Astrocyte of the spinal cord (primary cell): ENCODE data around the gene CIRBP.
"Not testable (repeated sequence)": the region's sequence is repeated elsewhere in the genome, so short reads cannot be mapped to it uniquely, and the experiment has no call there.

Experiments
- DNase-seq: peaks from one replicate; pipeline ENCODE4 v3.0.0; 2011; ENCODE audit warnings: low read depth, low spot score
- H3K4me3 ChIP-seq: 2 replicates; pipeline ENCODE4 v1.5.1; 2011; ENCODE audit warnings: low read depth, mild to moderate bottlenecking, low read length, moderate library complexity
- in situ Hi-C: cut with HindIII; loops from 2 replicates; pipeline ENCODE4 v1.10.0; 2017; ENCODE audit warnings: low sequenced_read_pairs
- TF ChIP-seq, protein P1 (sequence below): IDR thresholded peaks from 2 replicates; pipeline ENCODE4 v1.5.1; 2012; ENCODE audit warnings: low read depth, mild to moderate bottlenecking, low read length, inconsistent platforms

CIRBP gene

DNA sequence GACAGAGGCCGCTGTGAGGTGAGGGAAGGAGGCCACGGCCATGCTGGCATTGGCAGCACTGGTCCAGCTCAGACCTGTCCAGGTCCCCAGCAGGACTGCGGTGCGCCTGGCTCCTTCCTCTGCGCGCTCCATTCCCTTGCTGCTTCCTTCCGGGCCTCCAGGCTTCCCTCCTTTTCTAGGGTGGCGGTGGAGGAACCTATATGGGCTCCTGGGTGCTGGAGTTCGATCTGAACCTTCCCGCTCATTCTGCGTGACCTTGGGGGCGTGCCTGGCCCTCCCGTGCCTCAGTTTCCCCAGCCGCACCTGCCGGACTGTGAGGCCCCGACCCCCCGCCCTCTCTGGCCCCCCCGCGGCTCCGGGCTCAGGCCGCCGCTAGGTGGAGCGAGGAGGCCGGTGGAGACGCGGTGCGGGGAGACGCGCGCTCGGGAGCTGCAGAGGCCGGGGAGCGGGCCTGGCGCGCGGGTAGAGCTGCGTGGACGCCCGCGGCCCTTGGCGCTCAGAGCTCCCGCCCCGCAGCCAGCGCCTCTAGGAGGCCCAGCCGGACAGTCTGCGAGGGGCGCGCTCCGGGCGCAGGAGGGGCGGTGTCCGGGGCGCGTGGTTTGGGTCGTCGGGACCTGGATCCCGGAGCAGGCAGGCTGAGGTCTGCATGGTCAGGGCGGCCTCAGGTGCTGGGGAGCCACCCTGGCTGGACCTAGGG lies 46.5 kb downstream of the CIRBP start:
- DNase-seq = peak; percentile 33
- in situ Hi-C loops = no loop called here
- TF ChIP-seq, protein P1, sequence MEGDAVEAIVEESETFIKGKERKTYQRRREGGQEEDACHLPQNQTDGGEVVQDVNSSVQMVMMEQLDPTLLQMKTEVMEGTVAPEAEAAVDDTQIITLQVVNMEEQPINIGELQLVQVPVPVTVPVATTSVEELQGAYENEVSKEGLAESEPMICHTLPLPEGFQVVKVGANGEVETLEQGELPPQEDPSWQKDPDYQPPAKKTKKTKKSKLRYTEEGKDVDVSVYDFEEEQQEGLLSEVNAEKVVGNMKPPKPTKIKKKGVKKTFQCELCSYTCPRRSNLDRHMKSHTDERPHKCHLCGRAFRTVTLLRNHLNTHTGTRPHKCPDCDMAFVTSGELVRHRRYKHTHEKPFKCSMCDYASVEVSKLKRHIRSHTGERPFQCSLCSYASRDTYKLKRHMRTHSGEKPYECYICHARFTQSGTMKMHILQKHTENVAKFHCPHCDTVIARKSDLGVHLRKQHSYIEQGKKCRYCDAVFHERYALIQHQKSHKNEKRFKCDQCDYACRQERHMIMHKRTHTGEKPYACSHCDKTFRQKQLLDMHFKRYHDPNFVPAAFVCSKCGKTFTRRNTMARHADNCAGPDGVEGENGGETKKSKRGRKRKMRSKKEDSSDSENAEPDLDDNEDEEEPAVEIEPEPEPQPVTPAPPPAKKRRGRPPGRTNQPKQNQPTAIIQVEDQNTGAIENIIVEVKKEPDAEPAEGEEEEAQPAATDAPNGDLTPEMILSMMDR = peak; percentile 65
- no peak overlapping the region for H3K4me3 ChIP-seq

DNA sequence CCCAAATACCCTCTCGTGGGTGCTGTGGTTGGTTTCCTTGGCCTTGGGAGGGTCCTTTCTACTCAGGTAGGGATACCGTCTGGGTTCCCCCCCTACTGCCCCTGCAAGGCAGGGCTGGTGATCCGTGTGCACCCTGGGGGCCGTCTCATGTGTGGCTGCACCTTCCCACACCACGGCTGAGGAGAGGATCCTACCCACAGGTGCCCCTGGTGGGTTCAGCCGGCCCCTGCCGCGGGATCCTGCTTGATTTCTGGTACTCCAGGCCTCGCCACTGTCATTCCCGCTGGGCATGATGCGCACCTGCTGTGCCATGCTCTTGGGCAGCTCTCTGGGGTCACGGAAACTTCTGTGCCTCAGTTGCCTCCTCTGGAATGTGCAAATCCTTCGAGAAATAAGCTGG lies 47.3 kb downstream of the CIRBP start:
- TF ChIP-seq, protein P1 = no peak

GRCh38 chr19:1317274-1318003 lies 48.3 kb downstream of the CIRBP start:
- no peak for DNase-seq
- H3K4me3 ChIP-seq = no peak overlapping the region
- TF ChIP-seq, protein P1 = no peak
- in situ Hi-C loops = no loop called here

More for the DNA sequence above, 47.3 kb downstream of the CIRBP start:
- in situ Hi-C loops = no loop called here
- DNase-seq = no peak
- no peak overlapping the region for H3K4me3 ChIP-seq

GRCh38 chr19:1318678-1319471 lies 49.7 kb downstream of the CIRBP start:
- no peak overlapping the region for H3K4me3 ChIP-seq
- no peak for DNase-seq
- TF ChIP-seq, protein P1 = no peak
- in situ Hi-C loops = no loop called here

- in situ Hi-C loops, H3K4me3 ChIP-seq, DNase-seq: not testable (repeated sequence)
These were observed 51.1 kb downstream of the CIRBP start for GRCh38 chr19:1320282-1320650.

DNA sequence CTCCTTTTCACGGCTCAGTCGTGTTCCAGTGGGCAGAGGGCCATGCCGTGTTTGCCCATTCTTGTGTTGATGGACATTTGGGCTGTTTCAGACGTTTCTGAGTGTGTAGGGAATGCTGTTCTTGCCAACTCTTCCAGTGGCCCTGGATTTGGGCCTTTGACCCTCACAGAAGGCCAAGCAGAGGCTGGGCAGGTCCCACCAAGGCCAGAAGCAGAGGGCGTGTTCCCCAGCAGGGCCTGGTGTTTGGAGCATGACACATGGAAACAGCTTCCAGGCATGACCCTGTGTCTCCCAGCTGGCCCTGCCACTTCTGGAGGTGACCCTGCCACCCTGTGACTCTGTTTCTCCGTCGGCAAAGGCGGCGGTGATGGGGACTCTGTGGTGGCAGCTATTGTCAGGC lies 52.4 kb downstream of the CIRBP start:
- H3K4me3 ChIP-seq = no peak overlapping the region
- in situ Hi-C loops = no loop called here
- DNase-seq = no peak
- TF ChIP-seq, protein P1 = no peak
